PFSK-1 (cell line): ENCODE results near the gene CYFIP2.

Source experiments
- FOXP2 ChIP-seq: optimal IDR thresholded peaks from 2 replicates; pipeline ENCODE3; 2011; ENCODE audit warnings: borderline replicate concordance, control low read depth, inconsistent platforms; ENCODE audit not compliant: insufficient read depth; ENCODE audit errors: extremely low read length, extremely low read depth
- POLR2AphosphoS5 ChIP-seq: IDR thresholded peaks from 2 replicates; pipeline ENCODE4 v1.6.1; 2012; ENCODE audit warnings: low read depth, mild to moderate bottlenecking, control low read depth, low read length, moderate library complexity
- SIN3A ChIP-seq: IDR thresholded peaks from 2 replicates; pipeline ENCODE4 v1.6.1; 2012; ENCODE audit warnings: mild to moderate bottlenecking, low read length, moderate library complexity, borderline replicate concordance; ENCODE audit not compliant: insufficient read depth
- TAF1 ChIP-seq: IDR thresholded peaks from 2 replicates; pipeline ENCODE4 v1.6.1; 2012; ENCODE audit warnings: low read length, control low read depth, borderline replicate concordance; ENCODE audit not compliant: insufficient read depth
- TF ChIP-seq, protein P1 (sequence below), 2 experiments: IDR thresholded peaks; 2 replicates each; pipeline versions ENCODE4 v1.6.1 to v1.8.0; 2011 to 2012; ENCODE audit warnings: low read depth in 2 of 2, low read length in 2 of 2, control low read depth in 1 of 2, inconsistent platforms in 1 of 2, mild to moderate bottlenecking in 1 of 2, moderate library complexity in 1 of 2; ENCODE audit not compliant: insufficient read depth in 1 of 2

Gene CYFIP2

DNA sequence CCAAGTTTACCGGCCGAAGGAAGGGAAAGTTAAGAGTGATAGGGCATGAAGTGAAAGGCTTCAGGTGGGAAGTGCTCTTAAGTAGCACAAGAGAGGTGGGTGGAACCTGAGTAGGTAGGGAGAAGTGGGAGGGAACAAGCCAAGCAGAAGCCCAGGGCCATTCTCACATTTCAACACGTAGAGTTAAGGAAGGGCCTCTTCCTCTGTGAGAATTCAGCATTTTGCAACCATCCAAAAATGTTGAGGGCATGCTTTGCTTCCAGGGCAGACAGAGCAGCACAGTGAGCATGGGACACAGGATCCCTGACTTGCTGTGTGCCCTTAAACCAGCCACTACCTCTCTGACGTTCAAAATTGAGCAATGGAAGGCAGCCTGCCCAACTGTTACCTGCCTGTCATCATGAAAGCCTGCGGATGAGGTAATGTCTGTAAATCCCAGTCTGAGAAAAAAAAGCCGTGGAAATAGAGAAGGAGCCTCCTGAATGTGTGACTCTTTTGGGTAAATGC, 3.3 kb downstream of the CYFIP2 start:
- TF ChIP-seq SIN3A (no peak), POLR2AphosphoS5 (no peak), TAF1 (no peak), FOXP2 (no peak)
- TF ChIP-seq, protein P1, sequence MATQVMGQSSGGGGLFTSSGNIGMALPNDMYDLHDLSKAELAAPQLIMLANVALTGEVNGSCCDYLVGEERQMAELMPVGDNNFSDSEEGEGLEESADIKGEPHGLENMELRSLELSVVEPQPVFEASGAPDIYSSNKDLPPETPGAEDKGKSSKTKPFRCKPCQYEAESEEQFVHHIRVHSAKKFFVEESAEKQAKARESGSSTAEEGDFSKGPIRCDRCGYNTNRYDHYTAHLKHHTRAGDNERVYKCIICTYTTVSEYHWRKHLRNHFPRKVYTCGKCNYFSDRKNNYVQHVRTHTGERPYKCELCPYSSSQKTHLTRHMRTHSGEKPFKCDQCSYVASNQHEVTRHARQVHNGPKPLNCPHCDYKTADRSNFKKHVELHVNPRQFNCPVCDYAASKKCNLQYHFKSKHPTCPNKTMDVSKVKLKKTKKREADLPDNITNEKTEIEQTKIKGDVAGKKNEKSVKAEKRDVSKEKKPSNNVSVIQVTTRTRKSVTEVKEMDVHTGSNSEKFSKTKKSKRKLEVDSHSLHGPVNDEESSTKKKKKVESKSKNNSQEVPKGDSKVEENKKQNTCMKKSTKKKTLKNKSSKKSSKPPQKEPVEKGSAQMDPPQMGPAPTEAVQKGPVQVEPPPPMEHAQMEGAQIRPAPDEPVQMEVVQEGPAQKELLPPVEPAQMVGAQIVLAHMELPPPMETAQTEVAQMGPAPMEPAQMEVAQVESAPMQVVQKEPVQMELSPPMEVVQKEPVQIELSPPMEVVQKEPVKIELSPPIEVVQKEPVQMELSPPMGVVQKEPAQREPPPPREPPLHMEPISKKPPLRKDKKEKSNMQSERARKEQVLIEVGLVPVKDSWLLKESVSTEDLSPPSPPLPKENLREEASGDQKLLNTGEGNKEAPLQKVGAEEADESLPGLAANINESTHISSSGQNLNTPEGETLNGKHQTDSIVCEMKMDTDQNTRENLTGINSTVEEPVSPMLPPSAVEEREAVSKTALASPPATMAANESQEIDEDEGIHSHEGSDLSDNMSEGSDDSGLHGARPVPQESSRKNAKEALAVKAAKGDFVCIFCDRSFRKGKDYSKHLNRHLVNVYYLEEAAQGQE (IDR thresholded peaks at IDR 0.05; ENCODE audit: insufficient read depth in 1 of 2, low read depth in 2 of 2, low read length in 2 of 2), result no peak

GRCh38 chr5:157269761-157270272, 3.9 kb downstream of the CYFIP2 start:
- TF ChIP-seq, protein P1 (IDR thresholded peaks at IDR 0.05; ENCODE audit: insufficient read depth in 1 of 2, low read depth in 2 of 2, low read length in 2 of 2), result no peak
- TF ChIP-seq POLR2AphosphoS5, result no peak
- TF ChIP-seq TAF1, result no peak
- no peak for TF ChIP-seq SIN3A
- no peak for TF ChIP-seq FOXP2

DNA sequence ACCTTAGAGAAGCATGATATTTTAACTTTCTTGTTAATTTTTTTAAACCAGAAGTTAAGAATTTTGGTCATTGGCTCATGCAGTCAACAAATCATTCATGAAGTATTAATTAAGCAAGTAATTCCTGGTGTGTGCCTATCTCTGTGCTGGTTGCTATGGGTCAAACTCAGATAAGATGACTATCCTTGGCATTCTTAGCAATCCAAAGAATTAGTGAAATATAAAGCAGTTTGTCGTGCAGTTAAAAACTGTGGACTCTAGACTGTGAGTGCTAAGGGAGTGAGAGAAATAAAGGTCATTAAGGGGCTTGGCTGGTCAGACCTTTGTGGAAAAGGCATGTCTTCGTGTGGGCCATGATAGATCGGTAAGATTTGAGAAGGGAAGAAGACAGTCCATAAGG, 4.8 kb downstream of the CYFIP2 start:
- no peak for TF ChIP-seq POLR2AphosphoS5
- TF ChIP-seq, protein P1 (IDR thresholded peaks at IDR 0.05; ENCODE audit: insufficient read depth in 1 of 2, low read depth in 2 of 2, low read length in 2 of 2), result no peak
- no peak for TF ChIP-seq FOXP2
- TF ChIP-seq SIN3A, result no peak
- TF ChIP-seq TAF1, result no peak

DNA sequence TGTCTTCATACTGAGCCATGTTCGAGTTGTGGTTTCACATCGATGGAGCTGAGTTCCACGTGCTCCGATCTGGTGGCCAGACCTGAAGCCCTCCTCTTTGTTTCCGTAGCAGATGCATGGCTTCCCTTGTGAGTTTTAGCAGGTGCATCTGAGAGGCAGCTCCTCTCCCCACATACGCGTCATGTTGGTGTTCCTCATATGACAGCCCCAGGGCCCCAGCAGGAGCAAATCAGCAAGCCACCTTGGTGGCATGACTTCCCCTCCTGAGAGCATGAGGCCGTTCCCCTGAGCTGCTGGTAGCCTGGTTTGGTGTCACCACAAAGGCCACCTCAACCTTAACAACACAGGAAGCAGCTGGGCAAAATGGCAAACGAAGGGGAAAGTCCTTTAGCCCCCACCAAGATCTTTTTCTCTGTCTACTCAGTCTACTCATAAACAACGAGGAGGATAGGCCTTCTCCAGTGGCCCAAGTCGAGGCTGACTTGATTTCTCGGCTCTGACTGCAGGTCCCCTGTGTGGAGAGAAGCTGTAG, 5.9 kb downstream of the CYFIP2 start:
- TF ChIP-seq, protein P1 (IDR thresholded peaks at IDR 0.05; ENCODE audit: insufficient read depth in 1 of 2, low read depth in 2 of 2, low read length in 2 of 2), result no peak
- TF ChIP-seq SIN3A (no peak), TAF1 (no peak), POLR2AphosphoS5 (no peak), FOXP2 (no peak)
